Fibroblast of lung (primary cell): Measurements from ENCODE around the gene IGFL4. TPM values are rescaled to one million over a fixed set of nuclear protein-coding genes. Genes with fewer than 3 reads are reported as not detected.

ENCODE experiments used
- DNase-seq, 2 donors: peaks; one replicate each; pipeline versions ENCODE4 v3.0.0 to v3.0.0-alpha.2; 2010; ENCODE audit warnings: low read depth in 2 of 2
- H2AFZ ChIP-seq: 2 replicates; pipeline ENCODE4 v1.5.1; 2012; ENCODE audit warnings: low read length, control low read depth, inconsistent platforms
- H3K27ac ChIP-seq: 2 replicates; pipeline ENCODE4 v1.5.1; 2011; ENCODE audit warnings: low read length, control low read depth; ENCODE audit not compliant: insufficient read depth
- H3K27me3 ChIP-seq: 2 replicates; pipeline ENCODE4 v1.5.1; 2011; ENCODE audit warnings: mild to moderate bottlenecking, low read length; ENCODE audit not compliant: control insufficient read depth, insufficient read depth
- H3K36me3 ChIP-seq: 2 replicates; pipeline ENCODE4 v1.5.1; 2011; ENCODE audit warnings: low read length; ENCODE audit not compliant: control insufficient read depth, insufficient read depth
- H3K4me1 ChIP-seq: 2 replicates; pipeline ENCODE4 v1.5.1; 2011; ENCODE audit warnings: low read length; ENCODE audit not compliant: control insufficient read depth, insufficient read depth; ENCODE audit errors: extremely low read depth
- H3K4me2 ChIP-seq: 2 replicates; pipeline ENCODE4 v1.5.1; 2011; ENCODE audit warnings: low read length, control low read depth; ENCODE audit not compliant: insufficient read depth; ENCODE audit errors: extremely low read depth
- H3K4me3 ChIP-seq, 4 experiments: fragments of 200-600 bp in 1 of 4; sonication (generic) in 1 of 4; replicated peaks in 1 of 4; 2 replicates each; pipeline ENCODE4 v1.5.1; 2011 to 2016; ENCODE audit warnings: low read length in 4 of 4, low read depth in 3 of 4, mild to moderate bottlenecking in 3 of 4, control low read depth in 2 of 4, inconsistent platforms in 1 of 4, mixed read lengths in 1 of 4; ENCODE audit not compliant: insufficient read depth in 1 of 4; ENCODE audit errors: control extremely low read depth in 1 of 4
- H3K79me2 ChIP-seq: 2 replicates; pipeline ENCODE4 v1.5.1; 2012; ENCODE audit warnings: mild to moderate bottlenecking, low read length, inconsistent platforms; ENCODE audit not compliant: control insufficient read depth, insufficient read depth
- H3K9ac ChIP-seq: 2 replicates; pipeline ENCODE4 v1.5.1; 2011; ENCODE audit warnings: mild to moderate bottlenecking, low read length, control low read depth; ENCODE audit not compliant: insufficient read depth
- H3K9me3 ChIP-seq: 2 replicates; pipeline ENCODE4 v1.5.1; 2012; ENCODE audit warnings: low read depth, low read length; ENCODE audit not compliant: control insufficient read depth, insufficient read depth
- H4K20me1 ChIP-seq: 2 replicates; pipeline ENCODE4 v1.5.1; 2011; ENCODE audit warnings: low read length; ENCODE audit not compliant: control insufficient read depth, insufficient read depth; ENCODE audit errors: extremely low read depth
- EZH2 ChIP-seq: IDR thresholded peaks from 2 replicates; pipeline ENCODE4 v1.5.1; 2012; ENCODE audit warnings: low read length, control low read depth, mild to moderate bottlenecking; ENCODE audit errors: missing control alignments
- polyA plus RNA-seq, 2 donors: library from polyadenylated mRNA; depleted of rRNA in 1 of 2; stranded (reverse) in 1 of 2; unstranded in 1 of 2; fragments of >200 nt; gene quantifications; 2 replicates each; pipeline ENCODE4 v1.2.1, GENCODE V29; 2011 to 2012; ENCODE audit warnings: missing spikeins in 1 of 2
- total RNA-seq: library from RNA; depleted of rRNA; stranded (reverse); fragments of >200 nt; gene quantifications from 2 replicates; pipeline ENCODE4 v1.2.1, GENCODE V29; 2014
- TF ChIP-seq, protein P1 (sequence below), 2 donors: IDR thresholded peaks in 1 of 2; conservative IDR thresholded peaks in 1 of 2; 1 replicate in 1 of 2; 2 replicates in 1 of 2; pipeline ENCODE4 v1.5.1; 2011 to 2012; ENCODE audit warnings: low read length in 2 of 2, control low read depth in 1 of 2, inconsistent platforms in 1 of 2, low read depth in 1 of 2, mild to moderate bottlenecking in 1 of 2

Gene IGFL4
- total and polyA plus RNA-seq, 2 donors (not counting 1 experiment from before 2014, with no cell fraction given) = not detected

DNA sequence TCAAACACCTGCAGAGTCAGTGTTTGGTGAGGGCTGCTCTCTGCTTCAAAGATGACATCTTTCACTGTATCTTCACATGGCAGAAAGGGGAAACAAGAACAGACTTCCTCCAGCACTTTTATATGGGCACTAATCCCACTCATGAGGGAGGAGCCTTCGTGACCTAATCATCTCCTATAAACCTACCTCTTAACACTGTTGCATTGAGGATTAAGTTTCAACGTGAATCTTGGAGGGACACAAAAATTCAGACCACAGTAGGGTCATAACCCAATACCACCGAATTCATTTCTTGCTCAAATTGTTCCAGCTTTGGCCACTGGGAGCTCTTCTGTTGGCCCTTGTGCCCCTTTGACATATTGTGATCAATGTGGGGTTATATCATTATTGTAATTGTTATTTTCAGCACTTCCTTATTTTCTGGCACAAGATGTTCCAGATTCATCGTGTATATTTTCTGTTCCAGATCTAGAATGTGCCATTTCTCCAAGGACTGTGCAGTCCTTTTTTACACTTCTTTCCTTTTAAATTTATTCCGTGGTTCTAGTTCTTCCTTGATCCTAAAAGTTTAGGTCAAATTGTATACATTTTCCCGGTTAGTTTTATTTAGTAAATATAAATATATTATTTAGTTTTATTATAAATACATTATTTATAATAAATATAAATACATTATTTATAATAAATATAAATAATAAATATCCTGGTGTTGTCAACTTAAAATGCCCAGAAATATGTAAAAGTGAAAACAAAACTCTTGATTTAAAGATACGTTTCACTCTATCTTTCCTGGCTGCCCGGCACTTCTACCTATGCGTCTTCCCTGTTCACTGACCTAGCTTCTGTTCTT, 35.5 kb upstream of the IGFL4 start:
- no peak overlapping the region for H3K9ac ChIP-seq
- no peaks in the 10 kb centered on the region for H4K20me1 ChIP-seq
- peaks cover 20% of the 10 kb centered on the region for H3K27me3 ChIP-seq
- H2AFZ ChIP-seq = no peak overlapping the region
- no peak for DNase-seq
- no peak overlapping the region for H3K4me3 ChIP-seq
- no peak overlapping the region for H3K27ac ChIP-seq
- TF ChIP-seq EZH2 = no peak
- TF ChIP-seq, protein P1, sequence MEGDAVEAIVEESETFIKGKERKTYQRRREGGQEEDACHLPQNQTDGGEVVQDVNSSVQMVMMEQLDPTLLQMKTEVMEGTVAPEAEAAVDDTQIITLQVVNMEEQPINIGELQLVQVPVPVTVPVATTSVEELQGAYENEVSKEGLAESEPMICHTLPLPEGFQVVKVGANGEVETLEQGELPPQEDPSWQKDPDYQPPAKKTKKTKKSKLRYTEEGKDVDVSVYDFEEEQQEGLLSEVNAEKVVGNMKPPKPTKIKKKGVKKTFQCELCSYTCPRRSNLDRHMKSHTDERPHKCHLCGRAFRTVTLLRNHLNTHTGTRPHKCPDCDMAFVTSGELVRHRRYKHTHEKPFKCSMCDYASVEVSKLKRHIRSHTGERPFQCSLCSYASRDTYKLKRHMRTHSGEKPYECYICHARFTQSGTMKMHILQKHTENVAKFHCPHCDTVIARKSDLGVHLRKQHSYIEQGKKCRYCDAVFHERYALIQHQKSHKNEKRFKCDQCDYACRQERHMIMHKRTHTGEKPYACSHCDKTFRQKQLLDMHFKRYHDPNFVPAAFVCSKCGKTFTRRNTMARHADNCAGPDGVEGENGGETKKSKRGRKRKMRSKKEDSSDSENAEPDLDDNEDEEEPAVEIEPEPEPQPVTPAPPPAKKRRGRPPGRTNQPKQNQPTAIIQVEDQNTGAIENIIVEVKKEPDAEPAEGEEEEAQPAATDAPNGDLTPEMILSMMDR (conservative IDR thresholded peaks at IDR 0.05 in 1 of 2, IDR thresholded peaks at IDR 0.05 in 1 of 2; ENCODE audit: low read depth in 1 of 2, low read length in 2 of 2) = no peak
- H3K4me1 ChIP-seq = no peaks in the 10 kb centered on the region
- no peak overlapping the region for H3K4me2 ChIP-seq
- no peaks in the 10 kb centered on the region for H3K36me3 ChIP-seq
- no peaks in the 10 kb centered on the region for H3K9me3 ChIP-seq
- no peaks in the 10 kb centered on the region for H3K79me2 ChIP-seq

DNA sequence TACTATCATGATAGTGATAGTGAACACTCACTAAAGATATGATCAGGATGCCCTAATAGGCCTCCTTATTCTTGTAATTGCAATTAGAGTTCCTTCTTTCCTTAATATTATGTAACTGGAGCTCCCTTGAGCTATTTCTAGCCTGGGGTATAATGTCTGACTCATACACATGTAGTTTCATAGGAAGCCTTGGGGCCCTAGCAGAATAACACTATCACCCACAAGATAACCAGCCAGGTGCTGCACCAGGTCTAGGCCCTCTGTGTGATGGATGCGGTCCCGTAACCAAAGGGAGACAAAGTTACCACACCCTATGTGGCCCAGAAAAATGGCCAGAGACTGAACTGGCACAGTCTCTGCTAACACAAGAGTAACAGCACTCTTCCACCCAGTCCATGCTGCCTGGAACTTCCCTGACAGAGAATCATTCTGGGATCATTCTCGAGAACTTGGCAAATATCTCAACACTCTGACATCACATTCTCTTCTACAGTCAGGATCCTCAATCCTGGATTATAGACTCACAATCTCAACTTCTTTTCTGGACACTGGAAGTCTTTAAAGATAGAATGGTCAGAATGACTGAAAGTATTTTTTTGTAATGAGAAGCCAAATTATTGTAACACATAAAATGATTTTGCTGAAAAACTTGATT, 32.6 kb upstream of the IGFL4 start:
- Histone ChIP-seq H2AFZ (no peak overlapping the region), H3K4me3 (no peak overlapping the region), H3K9ac (no peak overlapping the region), H3K9me3 (no peaks in the 10 kb centered on the region), H3K27ac (no peak overlapping the region), H3K4me1 (peaks cover 7% of the 10 kb centered on the region), H4K20me1 (no peaks in the 10 kb centered on the region), H3K79me2 (no peaks in the 10 kb centered on the region), H3K36me3 (no peaks in the 10 kb centered on the region), H3K4me2 (no peak overlapping the region), H3K27me3 (peaks cover 20% of the 10 kb centered on the region)
- TF ChIP-seq, protein P1 (conservative IDR thresholded peaks at IDR 0.05 in 1 of 2, IDR thresholded peaks at IDR 0.05 in 1 of 2; ENCODE audit: low read depth in 1 of 2, low read length in 2 of 2) = no peak
- TF ChIP-seq EZH2 = no peak
- peak in 1 of 2 donors; percentile 49 for DNase-seq

DNA sequence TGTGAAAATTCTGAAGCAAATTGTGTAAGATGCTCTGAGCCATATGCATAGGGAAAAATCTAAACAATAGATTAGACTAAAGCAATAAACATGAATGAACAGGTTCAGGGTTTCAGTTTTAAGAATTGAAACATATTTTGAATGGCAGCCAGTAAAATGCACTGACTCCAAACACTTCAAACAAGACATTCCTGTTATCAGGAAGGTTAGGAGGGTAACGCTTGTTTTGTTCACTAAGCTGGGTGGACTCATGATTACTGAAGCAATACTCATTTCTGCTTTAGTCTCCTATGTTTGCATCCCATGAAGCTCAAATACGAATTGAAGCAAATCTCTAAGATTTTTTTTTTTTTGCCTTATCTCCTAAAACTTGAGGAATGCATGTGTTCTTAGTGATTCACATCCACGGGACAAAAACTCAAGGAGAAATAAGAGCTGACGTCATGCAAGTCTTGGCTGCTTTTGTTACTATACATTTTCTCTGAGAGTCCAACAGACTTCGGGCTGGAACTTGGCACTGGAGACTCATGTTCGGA, 29.1 kb upstream of the IGFL4 start:
- Histone ChIP-seq H3K4me3 (no peak overlapping the region), H3K9me3 (no peaks in the 10 kb centered on the region), H3K4me2 (peak overlapping the region; percentile 32), H3K27ac (no peak overlapping the region), H3K4me1 (peaks cover 7% of the 10 kb centered on the region), H4K20me1 (no peaks in the 10 kb centered on the region), H3K9ac (no peak overlapping the region), H3K36me3 (no peaks in the 10 kb centered on the region), H2AFZ (no peak overlapping the region), H3K79me2 (no peaks in the 10 kb centered on the region), H3K27me3 (peaks cover 4% of the 10 kb centered on the region)
- TF ChIP-seq, protein P1 (conservative IDR thresholded peaks at IDR 0.05 in 1 of 2, IDR thresholded peaks at IDR 0.05 in 1 of 2; ENCODE audit: low read depth in 1 of 2, low read length in 2 of 2) = no peak
- no peak for TF ChIP-seq EZH2
- DNase-seq = peak; percentile 95 to 96
